Dedifferentiated amniotic fluid mesenchymal stem cell (primary cell): ENCODE data around the gene KSR2.

ENCODE experiments used
- DNase-seq: peaks from one replicate; pipeline ENCODE4 v3.0.0-alpha.2; 2016; ENCODE audit errors: extremely low spot score

KSR2 gene

DNA sequence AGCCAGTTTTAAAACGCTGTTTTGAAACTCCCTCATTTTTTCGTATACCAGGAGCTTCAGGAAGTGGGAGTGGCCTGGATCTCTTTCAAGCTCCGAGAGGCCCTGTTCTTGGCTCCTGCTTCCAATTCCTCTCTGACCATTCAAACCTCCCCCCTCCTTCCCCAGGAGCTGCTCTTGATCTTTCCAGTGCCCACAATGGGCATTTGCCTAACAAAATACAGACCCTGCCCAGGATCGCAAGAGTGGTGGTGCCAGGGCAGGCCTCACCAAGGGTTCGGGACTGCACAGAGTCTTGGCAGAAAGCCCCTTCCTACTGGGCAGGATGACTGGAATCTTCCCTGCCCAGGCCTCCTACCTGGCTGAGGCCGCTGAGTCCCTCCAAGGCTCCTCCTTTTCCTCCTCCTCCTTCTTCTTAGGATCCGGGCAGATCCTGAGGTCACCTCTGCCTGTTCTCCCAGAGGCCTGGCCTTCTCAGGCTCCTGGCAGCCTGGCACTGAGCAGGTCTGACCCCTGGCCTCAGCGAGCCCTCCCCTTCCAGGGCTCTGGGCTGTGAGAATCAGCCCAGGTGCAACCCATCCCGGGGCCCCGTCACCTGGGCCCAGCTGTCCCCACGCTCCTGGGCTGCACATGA lies 560.5 kb downstream of the KSR2 start:
- DNase-seq = no peak

DNA sequence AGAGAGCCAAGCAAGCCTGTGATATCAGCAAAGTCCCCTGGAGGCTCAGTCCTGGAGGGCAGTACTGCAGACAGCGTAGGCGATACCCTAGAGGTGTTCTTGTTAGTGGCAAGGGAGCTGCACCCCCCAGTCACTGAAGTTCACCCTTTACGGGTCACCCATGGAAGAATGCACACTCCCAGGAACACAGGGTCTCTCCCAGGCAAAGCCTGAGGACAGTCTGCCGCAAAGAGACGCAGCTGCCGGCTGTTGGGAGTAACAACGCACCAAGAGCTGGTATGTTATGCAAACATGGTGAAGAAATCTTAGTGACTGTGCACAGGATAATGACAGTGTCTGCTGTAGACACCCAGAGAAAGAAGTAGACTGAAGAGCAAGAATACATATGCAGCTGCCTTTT lies 563.9 kb downstream of the KSR2 start:
- DNase-seq = no peak

- DNase-seq = no peak
These were observed 564.5 kb downstream of the KSR2 start for GRCh38 chr12:117404203-117404853.

GRCh38 chr12:117403586-117404139 lies 565.1 kb downstream of the KSR2 start:
- DNase-seq = no peak
